Measurements from ENCODE around the gene USP6NL. TPM values are rescaled to one million over a fixed set of nuclear protein-coding genes. Genes with fewer than 3 reads are reported as not detected.

The USP6NL gene
- 59.9 and 64.5 TPM in 2 replicates for total RNA-seq

DNA sequence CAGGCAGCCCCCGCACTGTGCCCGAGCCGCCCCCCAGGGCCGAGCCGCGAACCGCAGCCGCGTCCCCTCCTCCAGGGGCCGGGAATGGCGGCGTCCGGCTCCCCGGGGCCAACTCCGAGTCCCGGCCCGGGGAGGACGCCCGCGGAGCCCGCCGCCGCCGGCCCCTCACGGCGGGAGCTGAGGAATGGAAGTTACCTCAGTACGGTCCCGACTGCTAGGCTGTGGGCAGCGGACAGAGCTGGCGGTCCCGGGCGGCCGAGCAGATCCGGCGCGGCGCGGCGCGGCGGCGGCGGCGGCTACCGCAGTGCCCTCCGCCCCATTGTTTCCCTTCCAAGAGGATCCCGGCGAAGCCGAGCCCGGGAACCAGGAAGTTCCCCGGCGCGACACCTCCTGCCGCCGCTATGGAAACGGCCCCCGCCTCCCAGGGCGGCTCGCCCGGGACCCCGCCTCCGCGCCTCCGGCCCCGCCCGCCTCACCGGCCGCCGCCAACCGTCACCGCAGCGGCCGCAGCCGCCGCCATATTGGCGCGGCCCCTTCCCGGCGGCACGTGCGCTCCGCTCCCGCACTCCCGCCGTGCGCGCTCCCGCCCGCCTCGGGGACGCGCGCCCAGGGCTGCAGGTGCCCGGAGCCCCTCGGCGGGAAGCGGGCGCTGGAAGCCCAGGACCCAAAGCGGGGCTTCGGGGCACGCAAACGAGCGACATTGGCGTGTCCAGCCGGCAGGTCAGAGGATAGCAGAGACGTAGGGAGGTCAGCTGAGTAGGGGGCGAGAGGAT is at the start of gene USP6NL:
Gene USP6NL (minus strand): TSS at position 403 of the 773 bp plus-strand sequence. CDS start 14,016 bp downstream, outside the sequence.
- peaks cover 51% of the 10 kb centered on the region for H3K4me1 Mint-ChIP-seq
- intact Hi-C loops (cut with micrococcal nuclease) = loop anchor here (1.0 to 2.0 kb wide), 4 partner anchors 14 to 74 kb away; no protein-coding TSS in a partner anchor
- H3K9me3 Mint-ChIP-seq = no peaks in the 10 kb centered on the region
- TF ChIP-seq, protein P1, sequence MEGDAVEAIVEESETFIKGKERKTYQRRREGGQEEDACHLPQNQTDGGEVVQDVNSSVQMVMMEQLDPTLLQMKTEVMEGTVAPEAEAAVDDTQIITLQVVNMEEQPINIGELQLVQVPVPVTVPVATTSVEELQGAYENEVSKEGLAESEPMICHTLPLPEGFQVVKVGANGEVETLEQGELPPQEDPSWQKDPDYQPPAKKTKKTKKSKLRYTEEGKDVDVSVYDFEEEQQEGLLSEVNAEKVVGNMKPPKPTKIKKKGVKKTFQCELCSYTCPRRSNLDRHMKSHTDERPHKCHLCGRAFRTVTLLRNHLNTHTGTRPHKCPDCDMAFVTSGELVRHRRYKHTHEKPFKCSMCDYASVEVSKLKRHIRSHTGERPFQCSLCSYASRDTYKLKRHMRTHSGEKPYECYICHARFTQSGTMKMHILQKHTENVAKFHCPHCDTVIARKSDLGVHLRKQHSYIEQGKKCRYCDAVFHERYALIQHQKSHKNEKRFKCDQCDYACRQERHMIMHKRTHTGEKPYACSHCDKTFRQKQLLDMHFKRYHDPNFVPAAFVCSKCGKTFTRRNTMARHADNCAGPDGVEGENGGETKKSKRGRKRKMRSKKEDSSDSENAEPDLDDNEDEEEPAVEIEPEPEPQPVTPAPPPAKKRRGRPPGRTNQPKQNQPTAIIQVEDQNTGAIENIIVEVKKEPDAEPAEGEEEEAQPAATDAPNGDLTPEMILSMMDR (IDR thresholded peaks at IDR 0.05) = no peak
- H3K36me3 Mint-ChIP-seq (ENCODE audit: low read depth) = peaks cover 15% of the 10 kb centered on the region
- ATAC-seq (ENCODE audit: low read depth) (peak; percentile 72), DNase-seq (peak; percentile 82)
- peak within 1 kb of the TSS; percentile 96 for H3K27ac Mint-ChIP-seq
- POLR2A ChIA-PET = interaction anchor here (0.7 to 5.6 kb wide), 17 partner anchors 14 to 117 kb away, joined by 3 to 85 read pairs (median 7); no protein-coding TSS in a partner anchor
- H3K4me3 Mint-ChIP-seq = peak within 1 kb of the TSS; percentile 95
- CTCF ChIA-PET = interaction anchor here (1.0 to 2.1 kb wide), 5 partner anchors 12 to 96 kb away, joined by 3 to 11 read pairs (median 4); no protein-coding TSS in a partner anchor
- no peaks in the 10 kb centered on the region for H3K27me3 Mint-ChIP-seq

DNA sequence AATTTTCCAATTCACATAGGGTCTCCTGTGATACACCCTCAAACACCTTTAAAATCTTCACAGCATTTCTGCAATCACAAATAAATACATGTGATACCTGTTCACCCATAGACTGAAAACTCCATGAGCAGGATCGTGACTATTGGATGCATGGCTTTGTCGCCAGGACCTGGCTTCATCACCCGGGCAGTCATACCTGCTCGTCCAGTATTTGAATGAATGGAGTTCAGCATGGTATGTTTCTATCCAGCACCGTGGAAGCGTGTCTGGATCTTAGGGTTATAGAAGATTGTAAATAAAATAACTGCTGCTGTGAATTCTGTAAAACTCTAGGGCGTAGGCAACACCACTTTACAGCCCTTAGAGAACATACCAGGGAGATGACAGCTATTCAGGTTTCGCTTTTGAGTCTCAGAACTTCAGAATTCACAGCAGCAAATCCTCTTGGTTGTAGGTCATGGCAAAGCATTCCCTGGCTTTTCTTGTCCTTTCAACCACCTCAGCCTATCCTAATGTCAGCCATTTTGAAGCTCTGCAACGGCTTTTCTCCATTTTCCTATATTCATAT is 47.4 kb upstream of the USP6NL start:
- no peaks in the 10 kb centered on the region for H3K27me3 Mint-ChIP-seq
- H3K4me1 Mint-ChIP-seq = peaks cover 36% of the 10 kb centered on the region
- H3K4me3 Mint-ChIP-seq = no peak overlapping the region
- CTCF ChIA-PET = no interaction called here
- TF ChIP-seq, protein P1 (IDR thresholded peaks at IDR 0.05) = no peak
- POLR2A ChIA-PET = interaction anchor here (0.7 kb wide), 2 partner anchors 29 to 53 kb away, joined by 3 to 4 read pairs; no protein-coding TSS in a partner anchor
- H3K9me3 Mint-ChIP-seq = no peaks in the 10 kb centered on the region
- intact Hi-C loops (cut with micrococcal nuclease) = no loop called here
- no peaks in the 10 kb centered on the region for H3K36me3 Mint-ChIP-seq (ENCODE audit: low read depth)
- DNase-seq (no peak), ATAC-seq (ENCODE audit: low read depth) (no peak)
- no peak overlapping the region for H3K27ac Mint-ChIP-seq

DNA sequence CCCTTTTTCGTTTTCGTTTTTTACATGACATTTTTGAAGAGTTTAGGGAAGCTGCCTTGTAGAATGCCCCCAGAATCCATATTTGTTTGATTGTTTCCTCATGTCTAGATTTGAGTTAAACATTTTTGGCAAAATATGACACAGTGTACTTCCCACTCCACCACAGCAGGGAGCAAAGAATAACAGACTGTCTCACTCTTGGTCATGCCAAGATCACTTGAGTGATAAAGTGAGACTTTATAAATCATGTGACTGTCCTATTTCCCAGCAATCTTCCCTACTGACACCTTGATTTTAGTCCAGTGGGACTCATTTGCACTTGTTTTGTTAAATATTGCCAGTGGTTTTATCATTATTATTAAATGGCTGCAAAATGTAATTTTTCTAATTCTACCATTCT is 44.4 kb upstream of the USP6NL start:
- ChIA-PET CTCF (interaction anchor here (1.3 to 1.6 kb wide), 2 partner anchors 11 to 69 kb away, joined by 4 to 6 read pairs; no protein-coding TSS in a partner anchor), POLR2A (interaction anchor here (0.6 to 2.1 kb wide), 2 partner anchors 23 to 24 kb away, joined by 3 to 4 read pairs; no protein-coding TSS in a partner anchor)
- no peaks in the 10 kb centered on the region for H3K36me3 Mint-ChIP-seq (ENCODE audit: low read depth)
- intact Hi-C loops (cut with micrococcal nuclease) = no loop called here
- H3K27ac Mint-ChIP-seq = no peak overlapping the region
- H3K4me3 Mint-ChIP-seq = no peak overlapping the region
- ATAC-seq (ENCODE audit: low read depth) = no peak
- H3K9me3 Mint-ChIP-seq = no peaks in the 10 kb centered on the region
- peaks cover 6% of the 10 kb centered on the region for H3K4me1 Mint-ChIP-seq
- no peaks in the 10 kb centered on the region for H3K27me3 Mint-ChIP-seq
- no peak for DNase-seq
- TF ChIP-seq, protein P1 (IDR thresholded peaks at IDR 0.05) = no peak

DNA sequence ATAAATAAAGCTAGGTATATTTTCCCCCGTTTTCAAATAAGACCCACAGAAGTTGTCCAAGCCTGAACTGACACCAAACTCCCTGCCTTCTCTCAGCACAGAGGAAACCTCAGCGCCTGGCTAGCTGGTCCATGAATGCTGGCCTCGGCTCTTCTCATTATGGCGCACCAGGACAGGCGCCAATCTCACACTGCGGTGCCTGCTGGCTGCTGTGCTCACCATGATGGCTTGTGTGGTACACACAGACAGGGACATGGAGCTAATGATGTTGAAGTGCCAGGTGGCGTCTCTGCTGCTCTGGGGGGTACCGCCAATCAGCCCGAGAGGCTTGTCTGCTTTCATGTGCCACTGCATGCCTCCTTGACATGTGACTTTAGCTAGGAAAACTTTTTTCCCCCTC is 43.2 kb upstream of the USP6NL start:
- Mint-ChIP-seq H3K9me3 (no peaks in the 10 kb centered on the region), H3K27ac (no peak overlapping the region), H3K4me3 (no peak overlapping the region), H3K27me3 (no peaks in the 10 kb centered on the region), H3K4me1 (no peaks in the 10 kb centered on the region), H3K36me3 (ENCODE audit: low read depth) (no peaks in the 10 kb centered on the region)
- TF ChIP-seq, protein P1 (IDR thresholded peaks at IDR 0.05) = no peak
- ChIA-PET CTCF (interaction anchor here (1.3 to 1.6 kb wide), 2 partner anchors 10 to 70 kb away, joined by 4 to 6 read pairs; no protein-coding TSS in a partner anchor), POLR2A (interaction anchor here (2.1 kb wide), 1 partner anchor 23 kb away, joined by 4 read pairs; no protein-coding TSS in a partner anchor)
- DNase-seq = no peak
- intact Hi-C loops (cut with micrococcal nuclease) = no loop called here
- no peak for ATAC-seq (ENCODE audit: low read depth)

All from activated B cell treated with CpG ODN at 0.5 μM for 24 hours (primary cell).